GM21619 (cell line): Measurements from ENCODE around the gene MSI2.

Experiments
- ATAC-seq: cut with Tn5 transposase; IDR thresholded peaks from one replicate; pipeline ENCODE4 v1.9.1; 2021; ENCODE audit not compliant: unreplicated experiment

Gene MSI2

DNA sequence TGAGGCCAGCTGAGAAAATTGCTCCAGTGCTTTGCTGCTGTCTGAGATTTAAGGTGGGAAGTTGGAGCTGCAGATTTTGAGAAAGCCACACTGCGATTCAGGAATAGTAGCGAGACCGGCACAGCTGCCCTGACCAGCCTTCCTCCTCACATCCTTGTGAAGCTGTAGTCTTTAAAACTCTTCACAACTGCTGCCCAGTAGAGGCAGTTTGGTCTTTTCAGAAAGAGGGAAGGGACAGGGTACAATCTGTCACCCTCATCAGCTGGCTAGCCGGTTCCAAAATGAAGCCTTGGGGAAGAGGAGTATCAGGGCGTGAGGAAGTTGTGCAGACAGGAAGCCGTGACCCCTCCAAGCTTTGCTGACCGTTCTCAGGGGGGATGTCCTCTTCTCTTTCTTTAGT lies 195.3 kb downstream of the MSI2 start:
- ATAC-seq, result no peak

DNA sequence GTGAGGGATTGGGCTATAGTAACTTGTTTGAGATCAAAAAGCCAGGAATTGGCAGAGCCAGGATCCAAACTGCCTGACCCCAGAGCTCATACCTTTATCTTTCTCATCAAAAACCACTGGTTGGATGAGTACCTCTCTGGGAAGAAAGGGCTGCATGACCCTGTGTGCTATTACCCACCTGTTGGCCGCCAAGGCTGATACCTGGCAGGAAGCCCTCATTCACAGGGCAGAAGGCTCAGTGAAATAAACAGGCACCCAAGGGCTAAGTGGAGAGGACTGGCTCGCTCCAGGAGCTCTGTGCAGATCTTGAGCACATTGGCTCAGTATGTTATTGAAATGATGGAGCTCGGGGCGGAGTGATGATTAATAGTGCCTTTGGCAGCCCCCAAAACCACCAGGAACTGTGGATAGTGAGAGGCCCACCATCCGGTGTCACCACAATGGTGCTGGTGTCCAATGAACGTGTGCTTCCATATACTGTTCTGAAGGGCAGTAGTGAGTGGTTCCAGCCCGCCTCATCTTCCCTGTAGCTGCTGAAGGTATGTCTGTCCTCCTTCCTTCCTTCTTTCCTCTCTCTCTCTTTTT lies 197.6 kb downstream of the MSI2 start:
- ATAC-seq, result no peak

DNA sequence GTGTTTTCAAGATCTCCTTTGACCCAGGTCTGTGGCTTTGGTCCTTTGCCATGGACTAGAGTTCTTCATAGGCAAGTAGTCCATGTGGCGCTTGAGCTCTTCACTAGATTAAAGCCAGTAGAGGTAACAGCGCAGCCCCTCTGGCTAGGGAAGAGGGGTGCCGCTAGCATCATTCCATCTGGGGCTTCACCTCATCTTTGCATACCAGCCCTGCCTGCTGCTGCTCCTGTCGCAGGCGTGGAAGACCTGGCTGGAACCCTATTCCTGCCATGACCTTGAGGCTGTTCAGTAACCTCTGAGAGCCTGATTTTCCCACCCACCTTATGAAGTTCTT lies 198.4 kb downstream of the MSI2 start:
- no peak for ATAC-seq

DNA sequence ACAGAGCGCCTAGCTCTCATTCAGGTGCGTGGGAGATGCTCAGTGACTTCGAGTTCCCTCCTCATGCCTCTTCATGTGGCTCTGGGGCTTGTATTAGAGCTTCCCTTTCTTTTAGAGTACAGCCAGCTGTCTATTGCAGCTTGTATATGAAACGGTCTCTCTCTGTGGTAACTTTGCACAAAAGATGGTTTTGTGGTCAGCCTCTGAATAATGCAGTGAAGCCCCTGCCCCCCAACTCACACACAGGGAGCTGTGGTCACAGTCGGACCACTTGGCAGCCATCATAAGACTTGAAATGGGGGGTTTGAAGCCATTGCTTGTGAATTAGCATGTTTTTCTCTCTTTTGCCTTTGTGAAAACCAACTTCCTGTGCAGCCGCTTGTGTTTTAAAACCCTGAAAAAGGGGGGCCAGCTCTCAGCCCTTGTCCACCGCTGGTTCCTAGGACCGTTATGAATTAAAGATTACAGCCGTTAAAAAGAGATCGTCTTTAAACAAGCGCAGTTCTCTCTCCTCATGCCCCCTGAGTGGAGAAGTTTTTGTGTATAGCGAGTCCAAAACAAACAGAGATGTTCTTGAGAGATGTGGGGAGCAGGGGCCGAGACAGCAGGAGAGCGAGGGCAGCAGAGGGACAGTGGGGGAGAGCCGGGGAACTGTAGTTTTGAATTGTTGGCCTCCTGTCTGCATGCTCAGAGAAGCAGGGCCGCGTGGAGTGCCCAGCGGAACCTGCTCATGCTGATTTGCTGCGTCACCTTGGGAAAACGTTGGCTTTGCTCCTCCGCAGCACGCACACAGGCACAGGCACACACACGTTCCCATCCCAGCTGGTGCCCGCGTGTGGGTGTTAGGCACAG lies 199.0 kb downstream of the MSI2 start:
- peak; percentile 68 for ATAC-seq

DNA sequence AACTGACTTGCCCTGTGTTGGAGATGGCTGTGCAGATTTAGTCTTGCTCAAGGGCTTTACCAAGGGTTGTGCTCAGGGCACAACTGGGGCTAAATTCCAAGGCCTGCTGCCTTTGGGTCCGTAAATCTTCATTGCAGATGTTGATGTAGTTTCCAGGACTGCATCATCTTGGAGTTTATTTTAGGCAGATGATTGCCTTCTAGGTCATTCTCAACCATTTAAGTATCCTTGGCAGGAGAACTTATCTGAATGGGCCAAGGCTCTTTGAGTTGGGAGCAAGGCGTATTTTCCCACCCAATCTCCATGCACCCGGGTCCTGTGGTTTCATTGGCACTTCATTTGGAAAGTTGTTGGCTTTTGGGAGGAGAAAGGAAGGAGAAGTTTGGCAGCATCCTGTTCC lies 200.3 kb downstream of the MSI2 start:
- no peak for ATAC-seq

DNA sequence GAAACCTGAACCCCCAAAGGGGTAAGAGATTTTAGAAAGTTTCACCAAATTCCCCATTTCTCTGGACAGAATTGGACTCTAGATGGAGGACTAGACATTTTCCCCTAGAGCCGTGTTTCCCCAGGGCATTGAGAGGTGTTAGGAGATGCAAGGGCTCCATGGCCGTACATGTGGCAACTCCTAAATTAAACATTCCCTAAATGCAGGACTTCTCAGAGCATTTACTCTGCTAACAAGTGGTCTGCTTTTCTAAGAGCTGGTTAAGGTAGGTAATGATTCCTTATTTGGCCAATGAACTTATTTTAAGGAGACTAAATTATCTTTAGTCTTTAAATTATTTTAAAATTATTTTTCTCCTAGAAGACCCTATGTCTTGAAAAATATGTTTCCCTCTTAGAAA lies 200.9 kb downstream of the MSI2 start:
- no peak for ATAC-seq

DNA sequence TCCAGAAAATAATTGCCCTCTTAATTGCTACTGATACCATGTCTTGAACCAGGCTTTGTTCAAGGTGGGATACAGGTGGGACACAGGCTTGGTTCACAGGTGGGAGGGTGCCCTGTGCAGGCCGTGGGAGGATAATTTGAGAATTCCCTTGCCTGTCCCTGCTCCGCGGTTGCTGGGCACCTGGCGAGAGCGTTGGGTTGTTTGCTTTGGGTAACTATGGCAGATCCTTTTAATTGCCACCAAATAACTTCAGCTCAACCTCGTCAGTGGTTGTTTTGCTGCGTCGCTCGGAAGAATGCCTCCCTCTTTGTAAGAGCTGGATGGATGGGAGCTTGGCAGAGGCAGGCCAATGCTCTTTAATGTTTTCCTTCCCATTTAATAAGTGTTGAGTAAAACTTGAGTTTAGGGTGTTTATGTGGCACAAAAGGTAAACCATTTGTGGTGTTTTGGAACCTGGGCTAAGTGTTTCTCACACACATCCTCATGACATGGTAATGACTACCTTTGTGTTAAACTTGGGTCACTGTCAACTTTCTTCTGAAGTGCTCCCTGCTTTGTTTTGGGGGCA lies 202.5 kb downstream of the MSI2 start:
- no peak for ATAC-seq

DNA sequence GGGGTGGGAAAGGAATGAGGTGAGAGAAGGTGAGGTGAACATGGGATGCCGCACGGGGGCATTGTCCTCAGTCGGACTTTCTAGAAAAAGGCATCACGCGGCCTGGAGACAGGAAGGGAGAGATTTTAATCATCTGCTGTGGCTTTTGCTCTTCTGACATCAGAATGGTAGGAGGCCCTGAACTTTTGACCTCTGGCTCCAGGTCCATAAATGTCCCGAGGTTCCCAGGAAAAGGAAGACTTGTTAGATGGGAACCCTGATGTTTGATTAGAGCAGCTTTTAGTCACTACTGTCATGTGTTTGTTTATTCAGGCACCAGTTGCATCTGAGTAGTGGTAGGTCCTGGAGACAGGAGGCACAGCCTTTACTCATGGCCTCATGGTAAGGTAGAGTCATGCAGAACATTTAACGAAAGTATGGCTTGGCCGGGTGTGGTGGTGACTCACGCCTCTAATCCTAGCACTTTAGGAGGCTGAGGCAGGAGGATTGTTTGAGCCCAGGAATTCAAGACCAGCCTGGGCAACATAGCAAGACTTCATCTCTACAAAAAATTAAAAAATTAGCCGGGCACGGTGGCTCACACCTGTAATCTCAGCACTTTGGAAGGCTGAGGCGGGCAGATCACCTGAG lies 203.1 kb downstream of the MSI2 start:
- no peak for ATAC-seq

DNA sequence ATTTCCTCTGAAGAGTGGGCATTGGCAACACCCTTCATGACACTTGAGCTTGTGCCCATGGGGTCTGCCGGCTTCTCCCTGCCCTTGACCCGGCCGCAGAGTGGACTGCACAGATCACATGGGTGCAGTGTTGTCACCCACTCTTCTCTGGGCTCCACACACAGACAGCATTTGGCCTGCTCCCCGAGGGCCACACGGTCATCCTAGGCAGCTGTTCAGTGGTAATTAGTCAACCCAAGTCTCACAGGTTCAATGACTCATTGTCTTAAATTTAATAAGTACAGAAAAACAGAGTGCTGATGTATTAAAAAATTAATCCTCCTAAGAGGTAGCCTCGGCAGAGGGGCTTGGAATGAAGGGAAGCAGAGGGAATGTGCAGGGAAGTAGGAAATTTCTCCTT lies 204.8 kb downstream of the MSI2 start:
- ATAC-seq, result no peak

DNA sequence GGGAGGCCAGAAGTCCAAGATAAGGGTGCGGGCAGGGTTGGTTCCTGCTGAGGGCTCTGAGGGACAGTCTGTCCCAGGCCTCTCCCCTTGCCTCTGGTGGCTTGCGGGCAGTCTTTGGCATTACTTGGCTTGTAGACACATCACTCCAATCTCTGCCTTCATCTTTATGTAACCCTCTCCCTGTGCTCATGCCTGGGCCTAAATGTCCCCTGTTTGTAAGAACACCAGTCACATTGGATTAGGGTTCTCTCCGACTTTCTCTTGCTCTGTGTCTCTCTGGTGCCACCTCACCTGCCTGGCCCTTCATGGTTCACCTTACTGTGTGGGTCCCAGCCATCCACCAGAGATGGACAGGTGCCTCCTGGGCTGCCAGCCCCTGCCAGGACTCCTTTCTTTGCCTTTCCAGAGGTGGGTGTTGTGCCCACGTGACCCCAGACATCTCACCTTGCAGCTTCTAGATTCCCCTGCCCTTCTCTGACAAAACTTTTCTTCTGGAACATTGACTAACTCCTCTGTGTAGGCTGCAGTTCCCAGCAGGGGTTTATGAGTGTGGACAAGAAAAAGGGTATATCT lies 205.8 kb downstream of the MSI2 start:
- no peak for ATAC-seq

DNA sequence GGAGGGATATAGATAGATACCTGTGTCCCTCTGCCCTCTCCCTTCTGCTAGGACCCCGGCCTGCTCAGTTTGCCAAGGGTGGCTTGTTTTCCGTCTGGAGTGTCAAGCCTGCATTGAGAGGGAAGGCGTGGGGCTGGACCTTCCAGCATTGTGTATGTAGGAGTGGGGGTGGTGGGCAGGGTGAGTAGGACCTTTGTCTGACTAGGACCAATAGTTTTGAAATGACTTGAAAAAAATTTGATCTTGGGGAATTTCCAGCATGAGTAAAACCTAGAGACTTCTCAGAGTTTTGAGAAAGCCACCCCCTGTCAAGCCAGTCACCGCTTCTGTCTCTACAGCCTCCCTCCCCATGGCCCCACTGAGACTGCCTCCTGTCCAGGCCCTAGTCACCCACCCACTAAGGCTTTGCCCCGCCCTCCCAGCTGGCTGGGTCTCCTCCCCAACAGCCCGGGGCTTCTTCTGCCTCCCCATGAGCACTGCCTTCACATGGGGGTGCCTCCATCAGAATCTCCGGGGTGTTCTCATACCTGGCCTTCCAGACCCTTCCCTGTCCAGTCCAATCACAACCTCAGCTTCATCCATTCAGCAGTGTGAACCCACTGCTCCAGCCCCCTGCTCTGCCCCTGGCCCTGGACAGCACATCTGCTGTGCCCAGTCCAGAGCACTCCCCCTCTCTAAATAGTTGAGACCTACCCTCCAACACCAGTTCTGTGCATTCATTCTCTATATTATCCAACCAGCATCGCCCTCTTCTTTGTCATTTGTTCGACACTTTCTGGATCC lies 207.0 kb downstream of the MSI2 start:
- ATAC-seq, result peak; percentile 80

DNA sequence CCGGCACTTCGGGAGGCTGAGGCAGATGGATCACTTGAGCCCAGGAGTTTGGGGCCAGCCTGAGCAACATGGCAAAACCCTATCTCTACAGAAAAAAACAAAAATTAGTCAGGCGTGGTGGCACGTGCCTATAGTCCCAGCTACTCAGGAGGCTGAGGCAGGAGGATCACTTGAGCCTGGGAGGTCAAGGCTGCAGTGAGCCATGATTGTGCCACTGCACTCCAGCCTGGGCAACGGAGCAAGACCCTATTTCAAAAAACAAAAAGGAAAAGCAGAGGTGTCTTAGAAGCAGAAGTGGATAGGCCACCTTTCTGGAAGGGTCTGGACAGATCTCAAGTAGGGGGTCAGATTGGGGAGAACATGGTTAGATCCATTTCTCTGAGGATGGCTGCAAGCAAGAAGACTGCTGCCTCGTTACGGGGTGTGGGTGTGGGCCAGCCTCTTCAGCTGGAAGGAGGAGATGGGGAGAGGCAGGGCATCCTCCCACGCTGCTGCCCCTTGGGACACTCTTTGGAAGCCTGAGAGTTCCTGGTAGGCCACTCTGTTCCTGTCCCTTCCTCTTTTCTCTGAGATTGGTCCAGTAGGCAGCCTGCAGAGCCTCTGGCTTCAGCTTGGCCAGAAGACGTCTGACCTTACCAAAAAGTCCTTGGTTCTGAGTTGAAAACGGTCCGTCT lies 208.0 kb downstream of the MSI2 start:
- no peak for ATAC-seq

DNA sequence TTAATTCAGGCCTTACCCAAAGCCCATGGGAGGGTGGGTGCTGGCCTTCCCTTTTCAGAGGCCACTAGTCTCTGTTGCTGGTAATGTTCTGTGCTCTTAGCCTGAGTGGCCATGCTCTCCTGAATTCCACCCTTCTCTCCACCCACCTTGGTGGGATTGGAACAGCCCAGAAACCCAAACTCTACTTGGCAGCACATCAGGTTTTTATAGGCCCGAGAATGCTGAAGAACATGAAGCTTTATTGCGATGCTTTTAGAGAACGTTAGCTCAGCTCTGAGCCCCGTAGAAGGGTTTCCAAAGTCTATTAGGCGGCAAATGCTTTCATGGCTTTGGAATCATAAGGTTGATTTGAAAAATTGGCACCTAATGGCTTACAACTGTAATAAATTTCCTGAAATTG lies 209.3 kb downstream of the MSI2 start:
- no peak for ATAC-seq

DNA sequence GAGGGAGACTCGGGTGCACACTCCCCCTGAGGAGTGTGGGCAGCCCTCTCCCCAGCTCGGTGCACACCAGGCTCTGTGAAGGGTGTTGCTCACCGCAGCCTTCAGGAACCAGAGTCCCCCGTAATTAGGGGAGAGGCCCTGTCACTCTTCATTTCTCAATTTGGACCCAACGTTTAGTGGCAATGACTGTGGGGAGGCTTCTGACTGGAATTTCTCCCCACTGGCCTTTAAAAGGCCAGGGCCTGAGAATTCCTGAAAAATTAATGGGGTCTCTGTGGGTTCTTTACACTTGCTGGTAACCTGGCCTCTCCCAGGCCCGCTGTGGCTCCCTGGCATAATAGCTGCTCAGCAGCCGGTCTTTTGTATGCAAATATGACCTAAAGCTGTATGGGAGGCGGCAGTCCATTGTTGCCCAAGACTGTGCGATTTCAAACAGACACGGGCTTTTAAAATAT lies 209.7 kb downstream of the MSI2 start:
- no peak for ATAC-seq

DNA sequence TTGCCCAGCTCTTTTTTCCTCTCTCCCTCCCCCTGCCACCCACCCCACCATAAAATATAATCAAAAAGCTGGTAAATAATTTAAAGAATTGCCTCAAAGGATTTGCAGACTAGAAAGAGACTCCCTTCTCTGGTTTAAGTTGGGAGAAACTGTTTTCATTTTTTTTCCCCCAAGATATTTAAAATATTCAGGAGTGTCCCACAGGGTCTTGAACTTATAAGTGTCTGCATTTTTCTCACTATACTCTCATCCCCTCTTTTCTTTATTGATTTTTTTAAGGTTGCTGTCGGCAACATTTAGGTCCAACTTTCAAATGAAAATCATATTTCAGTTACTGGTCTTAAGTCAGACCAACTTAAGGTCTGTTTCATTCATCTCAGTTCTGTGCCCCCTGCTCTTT lies 210.2 kb downstream of the MSI2 start:
- no peak for ATAC-seq

DNA sequence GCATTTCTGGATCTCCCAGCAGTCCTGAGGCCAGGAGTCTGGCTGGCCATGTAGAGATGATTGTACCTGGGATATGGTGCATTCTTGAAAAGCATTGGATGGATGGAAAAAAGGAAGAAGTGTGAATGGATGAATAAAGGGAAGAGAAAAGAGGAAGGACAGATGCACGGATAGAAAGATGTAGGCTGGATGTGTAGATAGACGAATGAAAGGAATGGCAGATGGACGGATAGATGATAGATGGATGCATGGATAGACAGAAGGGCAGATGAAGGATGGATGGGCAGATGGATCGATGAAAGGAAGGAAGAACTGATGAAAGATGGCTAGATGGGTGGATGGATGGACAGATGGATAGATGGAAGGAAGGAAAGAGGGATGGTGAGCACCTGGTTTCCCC lies 210.9 kb downstream of the MSI2 start:
- no peak for ATAC-seq

DNA sequence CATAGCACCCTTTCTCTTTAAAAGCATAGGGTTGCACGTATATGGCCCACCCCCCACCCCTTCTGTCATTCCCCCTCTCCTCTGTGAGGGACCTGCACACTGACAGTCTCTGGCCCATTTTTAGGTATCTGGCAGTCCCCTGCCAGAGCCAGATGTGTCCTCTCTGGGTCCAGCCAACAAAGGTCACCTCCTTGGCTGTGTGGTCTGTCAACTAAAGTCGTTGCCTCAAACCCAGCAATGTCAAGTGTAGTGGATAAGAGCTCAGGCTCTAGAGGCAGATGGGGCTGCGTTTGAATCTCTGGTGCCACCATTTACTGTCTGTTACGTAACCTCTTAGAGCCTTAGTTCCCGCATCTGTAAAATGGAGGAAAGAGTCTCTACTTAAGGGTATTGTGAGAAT lies 211.5 kb downstream of the MSI2 start:
- ATAC-seq, result no peak

DNA sequence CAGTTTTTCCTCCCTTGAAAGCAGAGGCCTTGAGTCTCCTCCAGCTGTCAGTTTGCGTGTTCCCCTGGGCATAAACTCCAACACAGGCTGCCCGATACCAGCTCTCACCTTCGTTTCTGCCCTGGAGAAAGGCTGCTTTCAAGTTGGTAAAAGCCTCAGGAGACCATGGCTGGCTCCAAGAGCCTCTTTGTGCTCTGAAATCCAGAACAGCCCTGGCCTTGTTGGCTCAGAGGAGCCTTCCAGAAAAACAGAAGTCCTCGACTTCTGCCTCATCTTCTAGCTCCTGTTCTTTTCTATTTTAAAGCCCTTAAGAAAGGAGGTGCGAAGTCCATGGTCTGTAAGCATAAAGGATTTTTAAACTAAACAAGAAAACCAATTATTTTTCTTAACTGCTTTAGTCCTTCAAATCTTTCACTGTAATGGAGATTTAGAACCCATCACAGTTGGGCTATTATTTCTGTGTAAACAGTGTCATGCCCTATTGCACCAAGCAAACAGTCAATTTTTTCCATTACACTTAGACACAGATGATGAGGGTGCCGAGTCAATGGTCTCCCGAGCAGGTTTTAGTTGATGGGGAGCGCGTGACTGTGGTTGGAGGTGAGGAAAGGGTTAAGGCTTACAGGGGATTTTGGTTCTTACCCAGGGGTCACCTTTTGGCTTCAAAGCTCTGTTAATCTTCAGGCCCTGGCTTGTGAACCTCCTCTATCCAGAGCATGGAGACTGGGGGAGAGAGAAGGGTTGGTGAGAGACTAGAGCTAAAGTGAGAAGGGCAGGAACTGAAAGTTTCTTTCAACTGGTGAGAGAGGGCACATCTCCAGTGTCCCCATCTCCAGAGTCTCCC lies 212.8 kb downstream of the MSI2 start:
- peak; percentile 40 for ATAC-seq

DNA sequence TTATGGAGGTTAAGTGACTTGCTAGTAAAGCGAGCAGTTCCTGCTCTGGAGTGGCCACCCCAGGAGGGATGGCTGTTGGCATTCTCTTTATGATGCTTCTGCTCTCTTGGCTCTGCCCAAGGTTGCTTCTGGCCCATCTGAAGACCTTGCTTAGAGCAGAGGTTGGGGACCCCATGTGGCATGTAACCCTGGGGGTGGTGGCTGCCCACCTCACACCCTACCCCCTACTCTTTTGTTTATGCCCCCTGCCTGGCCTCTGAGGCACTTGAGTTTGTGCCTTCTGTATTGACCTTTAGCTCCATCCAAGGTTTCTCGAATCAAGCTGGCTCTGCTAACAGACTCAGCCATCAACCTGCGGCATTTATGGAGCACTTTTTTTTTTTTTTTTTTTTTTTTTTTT lies 214.6 kb downstream of the MSI2 start:
- ATAC-seq, result no peak
